Stimulated activated CD4-positive, alpha-beta T cell treated with anti-CD3 and anti-CD28 coated beads, Interleukin-12 subunit alpha, Interleukin-12 subunit beta, amount 100 ng/mL, for 24 hours (primary cell): Measurements from ENCODE around the gene MGAT1.
A peak's percentile ranks its signal among the peaks of the same experiment; 100 is the strongest.
"Not testable (repeated sequence)": the region's sequence is repeated elsewhere in the genome, so short reads cannot be mapped to it uniquely, and the experiment has no call there.

Source experiments
- DNase-seq, 2 experiments: peaks; one replicate each; pipeline ENCODE4 v3.0.0-alpha.2; 2020; ENCODE audit warnings: low read depth in 2 of 2

Gene MGAT1

DNA sequence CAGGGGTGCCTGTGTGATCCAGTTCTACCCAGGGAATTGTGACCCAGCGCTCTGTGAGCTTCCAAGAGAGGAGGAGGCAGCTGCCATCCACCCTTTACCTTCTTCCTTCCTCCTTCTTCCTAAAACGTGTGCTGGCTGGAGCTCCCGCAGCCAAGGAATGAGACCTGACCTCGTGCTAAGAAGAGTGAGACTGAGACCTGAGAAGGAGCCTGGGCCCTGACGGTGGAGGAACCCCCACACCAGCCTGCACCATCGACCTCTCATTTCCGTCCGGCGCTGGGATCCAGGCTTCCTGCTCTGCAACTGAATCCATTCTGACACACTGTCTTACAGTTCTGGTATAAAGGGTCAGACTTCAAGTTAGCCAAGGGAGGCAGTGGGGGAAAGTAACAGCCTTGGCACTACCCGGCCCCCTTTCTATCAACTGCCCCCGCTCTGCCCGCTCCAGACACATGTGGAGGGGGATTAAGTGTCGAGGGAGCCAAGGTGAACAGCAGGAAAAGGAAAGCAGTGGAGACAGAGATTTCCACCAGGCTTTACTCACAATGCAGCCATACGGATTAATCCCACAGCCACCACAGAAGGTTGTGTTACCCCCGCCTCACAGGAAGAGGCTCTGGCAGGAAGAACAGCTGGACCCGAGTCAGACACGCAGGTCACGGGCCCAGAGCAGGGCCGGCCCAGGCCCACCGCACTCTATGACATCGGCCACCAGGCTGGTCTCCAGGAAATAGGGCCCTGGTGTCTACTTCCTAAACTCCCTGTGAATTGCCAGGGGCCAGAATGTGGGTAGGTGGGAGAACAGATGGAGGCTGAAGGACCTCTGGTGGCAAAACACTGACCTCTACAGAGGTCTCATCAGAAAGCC lies 15.8 kb downstream of the MGAT1 start:
- DNase-seq: no peak

DNA sequence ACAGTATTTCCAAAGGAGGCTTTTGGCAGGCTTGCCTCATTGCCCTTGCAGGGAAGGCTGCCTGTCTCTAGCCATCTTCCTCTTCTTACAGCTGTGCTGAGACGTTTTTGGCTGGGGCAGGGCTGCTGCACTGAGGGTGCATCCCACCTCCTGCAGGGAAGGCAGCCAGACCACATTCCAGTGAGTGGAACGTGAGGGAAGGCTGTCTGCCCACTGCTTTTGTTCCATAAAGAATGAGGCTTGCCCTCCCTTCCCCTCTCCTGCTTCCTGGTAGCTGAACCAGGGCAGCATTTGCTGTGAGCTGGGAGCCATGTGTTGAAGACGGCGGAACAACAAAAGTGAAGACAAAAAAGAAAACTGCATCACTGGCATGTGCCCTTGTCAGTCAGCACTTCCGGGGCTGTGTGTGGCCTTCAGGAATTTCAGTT lies 16.8 kb downstream of the MGAT1 start:
- DNase-seq: no peak

GRCh38 chr5:180785121-180785781 lies 17.4 kb downstream of the MGAT1 start:
- no peak for DNase-seq

- DNase-seq: peak; percentile 28 to 50
Measured at GRCh38 chr5:180784497-180785097, 18.0 kb downstream of the MGAT1 start.

GRCh38 chr5:180783340-180784052 lies 19.1 kb downstream of the MGAT1 start:
- no peak for DNase-seq

DNA sequence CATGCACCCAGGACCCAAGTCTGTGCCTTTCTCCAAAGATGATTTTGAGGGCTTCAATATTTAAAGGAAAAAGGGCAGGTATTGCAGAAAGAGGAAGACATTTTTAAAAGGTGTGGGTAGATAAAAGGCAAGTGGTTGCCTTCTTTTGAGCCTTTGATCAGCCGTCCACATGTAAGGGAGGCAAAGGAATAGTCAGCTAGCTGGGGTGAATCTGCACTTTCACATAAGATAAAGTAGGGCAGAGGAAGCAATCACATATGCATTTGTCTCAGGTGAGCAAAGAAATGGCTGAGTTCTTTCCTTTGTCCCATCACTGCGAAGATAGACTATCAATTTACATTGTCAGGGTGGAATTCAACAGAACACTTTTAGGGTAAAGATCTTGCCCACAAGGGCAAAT lies 19.9 kb downstream of the MGAT1 start:
- no peak for DNase-seq

GRCh38 chr5:180781900-180782326 lies 20.7 kb downstream of the MGAT1 start:
- DNase-seq: not testable (repeated sequence)

DNA sequence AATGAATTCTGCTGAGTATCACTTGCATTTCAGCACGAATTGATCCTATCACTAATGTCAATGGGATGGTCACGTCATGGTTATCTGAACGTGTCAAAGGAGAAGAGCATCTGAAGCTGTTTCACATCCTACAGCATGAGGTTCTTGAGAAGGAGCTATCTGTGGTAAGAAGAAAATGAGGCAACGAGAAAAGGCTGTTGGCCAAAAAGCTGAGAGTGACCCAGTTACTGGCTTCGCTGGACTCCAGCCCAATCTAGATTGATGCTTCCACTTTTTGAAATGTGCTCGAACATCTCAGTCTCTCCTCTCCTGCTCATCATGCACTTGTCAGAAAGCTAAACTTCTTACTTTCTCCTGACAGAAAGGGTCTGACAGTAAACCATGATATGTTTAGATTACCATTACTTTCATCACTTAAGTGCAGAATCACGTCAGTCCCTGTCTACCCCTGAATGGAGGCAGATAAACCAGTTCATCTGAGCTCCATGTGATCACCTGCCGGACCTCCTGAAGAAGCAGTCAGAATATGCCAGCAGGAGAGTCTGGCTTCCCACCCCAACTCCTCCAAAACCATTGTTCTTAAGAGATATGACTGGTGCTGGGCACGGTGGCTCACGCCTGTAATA lies 22.5 kb downstream of the MGAT1 start:
- no peak for DNase-seq

DNA sequence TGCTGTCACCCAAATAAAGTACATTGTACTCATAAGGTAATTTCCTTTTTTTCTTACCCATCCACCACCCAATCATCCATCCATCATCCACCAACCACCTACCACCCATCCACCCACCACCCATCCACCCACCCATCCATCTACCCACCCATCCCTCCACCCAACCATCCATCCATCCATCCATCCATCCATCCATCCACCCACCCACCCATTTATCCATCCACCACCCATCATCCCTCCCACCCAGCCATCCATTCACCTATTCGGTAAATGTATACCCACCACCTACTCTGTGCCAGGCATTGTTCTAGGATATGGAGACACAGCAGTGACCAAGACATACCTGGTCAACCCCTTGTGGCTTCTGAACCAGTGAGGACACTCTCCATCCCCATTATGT lies 25.1 kb downstream of the MGAT1 start:
- no peak for DNase-seq

DNA sequence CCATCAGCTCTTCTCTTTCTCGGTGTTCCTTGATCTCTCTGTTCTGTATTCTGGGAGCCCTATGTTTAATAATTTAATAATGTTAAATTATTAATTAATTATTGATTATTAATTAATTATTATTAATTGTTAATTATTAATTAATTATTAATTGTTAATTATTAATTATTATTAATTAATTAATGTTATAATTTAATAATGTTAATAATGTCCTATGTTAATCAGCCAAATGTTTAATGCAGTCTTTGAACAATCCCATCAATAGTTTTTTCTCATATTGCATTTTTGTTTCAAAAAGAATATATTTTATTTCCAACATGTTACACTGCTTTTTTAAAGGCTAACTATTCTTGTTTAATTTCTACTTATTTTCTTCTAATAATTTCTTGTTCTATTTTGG lies 26.2 kb downstream of the MGAT1 start:
- DNase-seq: no peak

DNA sequence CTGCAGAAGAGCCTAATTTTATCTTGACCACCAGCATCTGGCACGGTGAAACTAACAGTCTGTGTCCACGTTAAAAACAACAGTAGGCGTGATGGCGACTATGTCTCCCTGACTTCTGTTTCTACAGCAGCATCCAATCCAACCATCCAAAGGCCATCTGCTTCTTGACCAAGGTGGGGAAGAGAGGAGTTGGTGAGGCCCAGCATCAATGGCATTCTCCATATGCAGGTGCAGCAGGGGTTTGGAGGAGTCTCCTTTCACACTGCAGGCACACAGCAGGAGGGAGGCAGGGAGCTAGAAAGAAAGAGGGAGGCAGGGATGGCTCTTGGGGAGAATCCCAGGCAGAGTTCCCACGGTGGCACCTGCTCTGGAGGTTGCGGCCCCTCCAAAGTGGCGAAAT lies 27.0 kb downstream of the MGAT1 start:
- DNase-seq: no peak

GRCh38 chr5:180771839-180772238 lies 30.8 kb downstream of the MGAT1 start:
- DNase-seq: no peak

- no peak for DNase-seq
Measured at GRCh38 chr5:180769821-180770220, 32.8 kb downstream of the MGAT1 start.

DNA sequence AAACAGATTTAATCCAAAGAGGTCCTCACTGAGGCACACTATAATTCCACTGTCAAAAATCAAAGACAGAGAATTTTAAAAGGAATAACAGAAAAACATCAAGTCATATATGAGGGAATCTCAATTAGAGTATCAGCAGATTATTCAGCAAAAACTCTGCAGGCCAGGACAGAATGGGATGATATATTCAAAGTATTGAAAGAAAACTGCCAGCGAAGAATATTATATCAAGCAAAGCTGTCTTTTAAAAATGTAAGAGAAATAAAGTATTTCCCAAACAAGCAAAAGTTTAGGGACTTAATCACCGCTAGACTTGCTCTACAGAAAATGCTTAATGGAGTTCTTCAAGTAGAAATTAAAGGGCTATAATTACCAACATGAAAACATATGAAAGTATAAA lies 47.0 kb downstream of the MGAT1 start:
- DNase-seq: no peak

- DNase-seq: no peak
Measured at GRCh38 chr5:180744253-180744652, 58.4 kb downstream of the MGAT1 start.

DNA sequence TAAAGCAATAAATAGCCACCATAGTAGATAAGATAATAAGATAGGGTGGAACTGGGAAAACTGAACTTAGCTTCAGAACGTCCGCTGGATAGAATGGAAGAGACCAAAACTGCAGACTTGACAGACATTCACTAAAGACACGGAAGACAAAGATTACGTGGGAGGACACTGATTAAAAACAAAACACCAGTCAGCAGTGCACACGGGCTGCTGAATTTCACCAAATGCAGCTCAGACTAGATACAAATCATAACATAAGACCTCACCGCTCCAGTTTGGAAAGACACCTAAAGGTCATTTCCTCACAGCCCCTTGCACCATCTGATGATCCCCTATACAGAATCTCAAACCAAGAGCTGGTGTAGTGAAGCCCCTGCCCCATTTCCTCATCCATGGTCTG lies 59.9 kb downstream of the MGAT1 start:
- DNase-seq: no peak

DNA sequence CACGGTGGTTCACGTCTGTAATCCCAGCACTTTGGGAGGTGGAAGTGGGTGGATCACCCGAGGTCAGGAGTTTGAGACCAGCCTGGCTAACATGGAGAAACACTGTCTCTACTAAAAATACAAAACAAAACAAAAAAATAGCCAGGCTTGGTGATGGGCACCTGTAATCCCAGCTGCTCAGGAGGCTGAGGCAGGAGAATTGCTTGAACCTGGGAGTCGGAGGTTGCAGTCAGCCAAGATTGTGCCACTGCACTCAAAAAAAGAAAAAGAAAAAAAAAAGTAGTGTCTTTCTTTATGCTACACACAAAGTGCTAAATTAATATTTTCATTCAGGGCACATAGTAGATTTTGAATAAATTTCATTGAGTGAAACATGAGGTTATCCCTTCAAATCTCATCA lies 61.7 kb downstream of the MGAT1 start:
- not testable (repeated sequence) for DNase-seq

GRCh38 chr5:180739958-180740357 lies 62.6 kb downstream of the MGAT1 start, which contains the start of gene OR2Y1:
TSS of gene OR2Y1 (minus strand) at chr5:180740058. CDS start at chr5:180740058, 0 bp downstream.
- DNase-seq: no peak

DNA sequence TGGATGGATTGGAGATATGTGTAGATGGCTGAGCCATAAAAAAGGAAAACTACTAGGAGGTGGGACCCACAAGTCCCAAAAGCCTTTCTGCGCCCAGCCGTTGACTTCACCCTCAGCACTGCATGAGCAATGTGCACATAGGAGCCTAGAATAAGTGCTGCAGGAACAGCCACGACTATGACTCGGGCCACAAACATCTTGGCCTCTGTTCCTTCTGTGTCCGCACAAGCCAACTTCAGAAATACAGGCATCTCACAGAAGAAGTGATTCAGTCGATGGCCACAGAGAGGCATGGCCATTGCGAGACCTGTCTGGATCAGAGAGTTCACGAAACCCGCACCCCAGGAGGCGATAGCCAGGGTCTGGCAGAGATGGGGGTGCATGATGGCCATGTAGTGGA lies 63.3 kb downstream of the MGAT1 start:
- DNase-seq: no peak

GRCh38 chr5:180736536-180736935 lies 66.1 kb downstream of the MGAT1 start:
- no peak for DNase-seq
